PC-9 (cell line): ENCODE measurements around the gene PARN. TPM values are rescaled to one million over a fixed set of nuclear protein-coding genes. Genes with fewer than 3 reads are reported as not detected.

Experiments used
- Bru-seq: library from RNA; stranded (reverse); fragments of 400-500 nt; gene quantifications from one replicate; lab custom pipeline; 2021; lab: Mats Ljungman, UMichigan
- BruChase-seq, 2 experiments: library from RNA; stranded (reverse); fragments of 400-500 nt; gene quantifications; one replicate each; lab custom pipeline; 2021; lab: Mats Ljungman, UMichigan
- BruUV-seq: library from RNA; stranded (reverse); fragments of 400-500 nt; replicated peaks from 2 replicates; lab custom pipeline; 2021; lab: Mats Ljungman, UMichigan
- CTCF ChIA-PET: fragments of 300-600 bp; sonication (Branson Sonifier 250); formaldehyde crosslinking; loops from one replicate; lab custom pipeline; 2022; ENCODE audit warnings: antibody characterized with exemption; lab: Charles Lee
- POLR2A ChIA-PET: fragments of 300-600 bp; sonication (Branson Sonifier 250); formaldehyde crosslinking; loops from one replicate; lab custom pipeline; 2022; ENCODE audit warnings: antibody characterized with exemption; ENCODE audit not compliant: unreplicated experiment; lab: Charles Lee
- DNase-seq, 2 experiments: peaks; one replicate each; pipeline versions ENCODE4 v3.0.0 to v3.0.0-alpha.2; 2015 to 2022; ENCODE audit warnings: mixed read lengths in 1 of 2
- H2AFZ ChIP-seq: fragments of 200-600 bp; sonication (generic); 2 replicates; pipeline ENCODE4 v1.8.1; 2017; ENCODE audit warnings: antibody characterized with exemption
- H3F3A ChIP-seq: fragments of 200-600 bp; sonication (generic); 2 replicates; pipeline ENCODE4 v1.8.1; 2017; ENCODE audit warnings: antibody characterized with exemption, mild to moderate bottlenecking, low read depth; ENCODE audit not compliant: insufficient read depth
- H3K27ac ChIP-seq: fragments of 200-600 bp; sonication (generic); 2 replicates; pipeline ENCODE4 v1.6.1; 2016; ENCODE audit warnings: mixed run types
- H3K27me3 ChIP-seq: fragments of 200-600 bp; sonication (generic); 2 replicates; pipeline ENCODE4 v1.6.1; 2016; ENCODE audit warnings: low read depth, mixed run types; ENCODE audit not compliant: insufficient read depth
- H3K36me3 ChIP-seq: fragments of 200-600 bp; sonication (generic); 2 replicates; pipeline ENCODE4 v1.6.1; 2016; ENCODE audit warnings: low read depth, mixed run types
- H3K4me1 ChIP-seq: fragments of 200-600 bp; sonication (generic); replicated peaks from 2 replicates; pipeline ENCODE4 v1.6.1; 2016; ENCODE audit warnings: mixed run types; ENCODE audit not compliant: insufficient read depth
- H3K4me2 ChIP-seq: fragments of 200-600 bp; sonication (generic); 2 replicates; pipeline ENCODE4 v1.6.1; 2017; ENCODE audit warnings: mixed run types
- H3K4me3 ChIP-seq: fragments of 200-600 bp; sonication (generic); 2 replicates; pipeline ENCODE4 v1.6.1; 2016; ENCODE audit warnings: mixed run types
- H3K79me2 ChIP-seq: fragments of 200-600 bp; sonication (generic); 2 replicates; pipeline ENCODE4 v1.6.1; 2017; ENCODE audit warnings: low read depth, mixed run types
- H3K9me2 ChIP-seq: fragments of 200-600 bp; sonication (generic); 2 replicates; pipeline ENCODE4 v1.8.1; 2017; ENCODE audit warnings: mild to moderate bottlenecking; ENCODE audit not compliant: insufficient read depth
- H3K9me3 ChIP-seq: fragments of 200-600 bp; sonication (generic); 2 replicates; pipeline ENCODE4 v1.8.1; 2016; ENCODE audit warnings: low read depth; ENCODE audit not compliant: insufficient read depth
- H4K20me1 ChIP-seq: fragments of 200-600 bp; sonication (generic); 2 replicates; pipeline ENCODE4 v1.8.1; 2017; ENCODE audit not compliant: insufficient read depth
- CTCF ChIP-seq: fragments of 200-600 bp; sonication (generic); conservative IDR thresholded peaks from 2 replicates; pipeline ENCODE4 v1.6.1; 2017; ENCODE audit warnings: mixed run types, antibody characterized with exemption, mild to moderate bottlenecking, moderate library complexity
- EZH2 ChIP-seq: fragments of 200-600 bp; sonication (generic); IDR thresholded peaks from 2 replicates; pipeline ENCODE4 v1.8.0; 2017; ENCODE audit warnings: antibody characterized with exemption, low read depth
- intact Hi-C: fragments of 100-400 bp; cut with micrococcal nuclease; formaldehyde crosslinking; loops from one replicate; pipeline ENCODE4 v1.10.0; 2022; ENCODE audit not compliant: unreplicated experiment
- long read RNA-seq: library from polyadenylated mRNA; stranded (forward); transcript quantifications from one replicate; pipeline ENCODE4 v2.0.0, GENCODE V29; 2022
- total RNA-seq: library from RNA; stranded (reverse); gene quantifications from 2 replicates; pipeline ENCODE4 v1.2.3, GENCODE V29; 2021

The PARN gene
- total RNA-seq (45.1 and 53.0 TPM in 2 replicates), Bru-seq, nascent RNA (percentile 90 among the genes with signal in this experiment), BruChase-seq, experiment 1, labeled RNA remaining after a 2-hour chase (percentile 74 among the genes with signal in this experiment), BruChase-seq, experiment 2, labeled RNA remaining after a 6-hour chase (percentile 71 among the genes with signal in this experiment)
- long read RNA-seq, transcript PARN-201 (24 exons, 2,100 nt): minor isoform, 7 of 94 reads
- long read RNA-seq, transcript PARN-203 (24 exons, 3,078 nt): major isoform, 54 of 94 reads
- long read RNA-seq, partial matches to known transcripts: 5 of 94 reads
- long read RNA-seq, other reads (novel, unspliced or antisense): 28 of 94 reads

GRCh38 chr16:14629919-14630619, at the start of gene PARN:
TSS of gene PARN (minus strand) at chr16:14630260. CDS start at chr16:14630125, 135 bp downstream.
- intact Hi-C loops: no loop called here
- H3K79me2 ChIP-seq: peaks cover 45% of the 10 kb centered on the region
- no peaks in the 10 kb centered on the region for H3K9me2 ChIP-seq
- peak within 1 kb of the TSS; percentile 92 for H3K4me3 ChIP-seq
- ChIA-PET POLR2A (interaction anchor here (0.6 to 0.9 kb wide), 3 partner anchors 155 to 813 kb away, joined by 3 to 7 read pairs (median 3); no protein-coding TSS in a partner anchor), CTCF (no interaction called here)
- peaks cover 17% of the 10 kb centered on the region for H3K36me3 ChIP-seq
- no peaks in the 10 kb centered on the region for H3K27me3 ChIP-seq
- H3K4me1 ChIP-seq: peaks cover 33% of the 10 kb centered on the region
- H3K4me2 ChIP-seq: peak within 1 kb of the TSS; percentile 97
- H3K9me3 ChIP-seq: no peaks in the 10 kb centered on the region
- H3K27ac ChIP-seq: peak within 1 kb of the TSS; percentile 76
- H3F3A ChIP-seq: peaks cover 18% of the 10 kb centered on the region
- peak; percentile 95 to 99 for DNase-seq
- peaks cover 10% of the 10 kb centered on the region for H4K20me1 ChIP-seq
- no TSS peak for BruUV-seq
- peak within 1 kb of the TSS; percentile 88 for H2AFZ ChIP-seq
- TF ChIP-seq EZH2: no peak
- TF ChIP-seq CTCF: no peak

GRCh38 chr16:14678748-14679497, 48.9 kb upstream of the PARN start:
- H3K4me2 ChIP-seq: no peak overlapping the region
- ChIA-PET CTCF (no interaction called here), POLR2A (no interaction called here)
- no peaks in the 10 kb centered on the region for H4K20me1 ChIP-seq
- H3K79me2 ChIP-seq: no peaks in the 10 kb centered on the region
- H3K36me3 ChIP-seq: no peaks in the 10 kb centered on the region
- H3K4me1 ChIP-seq: no peaks in the 10 kb centered on the region
- no peaks in the 10 kb centered on the region for H3K27me3 ChIP-seq
- H3K27ac ChIP-seq: no peak overlapping the region
- H2AFZ ChIP-seq: no peak overlapping the region
- H3K4me3 ChIP-seq: no peak overlapping the region
- no peak for DNase-seq
- no peak for TF ChIP-seq CTCF
- TF ChIP-seq EZH2: no peak
- no peaks in the 10 kb centered on the region for H3K9me3 ChIP-seq
- no TSS peak for BruUV-seq
- H3F3A ChIP-seq: no peaks in the 10 kb centered on the region
- intact Hi-C loops: no loop called here
- H3K9me2 ChIP-seq: no peaks in the 10 kb centered on the region

- no peaks in the 10 kb centered on the region for H3K27me3 ChIP-seq
- no peaks in the 10 kb centered on the region for H3K9me2 ChIP-seq
- no peaks in the 10 kb centered on the region for H4K20me1 ChIP-seq
- H3K27ac ChIP-seq: no peak overlapping the region
- no peak overlapping the region for H3K4me3 ChIP-seq
- no TSS peak for BruUV-seq
- H3K9me3 ChIP-seq: no peaks in the 10 kb centered on the region
- no peaks in the 10 kb centered on the region for H3K36me3 ChIP-seq
- no peak overlapping the region for H3K4me2 ChIP-seq
- H3K4me1 ChIP-seq: no peaks in the 10 kb centered on the region
- TF ChIP-seq CTCF (no peak), EZH2 (no peak)
- intact Hi-C loops: no loop called here
- POLR2A ChIA-PET: interaction anchor here (0.6 kb wide), 1 partner anchor 36 kb away, joined by 9 read pairs; no protein-coding TSS in a partner anchor
- no peak for DNase-seq
- no peaks in the 10 kb centered on the region for H3F3A ChIP-seq
- CTCF ChIA-PET: interaction anchor here (0.6 kb wide), 1 partner anchor 416 kb away, joined by 4 read pairs; the partner anchor contains the start of gene RRN3
- no peak overlapping the region for H2AFZ ChIP-seq
- H3K79me2 ChIP-seq: no peaks in the 10 kb centered on the region
Observed at GRCh38 chr16:14677627-14678026, 47.6 kb upstream of the PARN start.
